Measurements from ENCODE around the gene PHPT1.
A peak's percentile ranks its signal among the peaks of the same experiment; 100 is the strongest.
"Not testable (repeated sequence)": the region's sequence is repeated elsewhere in the genome, so short reads cannot be mapped to it uniquely, and the experiment has no call there.

The PHPT1 gene

GRCh38 chr9:136849038-136849959, at the start of gene PHPT1:
PHPT1 (plus strand) TSS chr9:136849409; CDS start chr9:136849431, 22 bp downstream.
- Mint-ChIP-seq H3K4me3 (peak within 1 kb of the TSS; percentile 94), H3K27ac (peak within 1 kb of the TSS; percentile 92), H3K9me3 (no peaks in the 10 kb centered on the region), H3K4me1 (peaks cover 17% of the 10 kb centered on the region), H3K36me3 (peaks cover 51% of the 10 kb centered on the region)
- DNase-seq (ENCODE audit: low spot score in 2 of 2) (peak; percentile 93 to 99), ATAC-seq (peak; percentile 89)

GRCh38 chr9:136799854-136800657, 49.2 kb upstream of the PHPT1 start:
- no peaks in the 10 kb centered on the region for H3K9me3 Mint-ChIP-seq
- ATAC-seq (peak; percentile 82), DNase-seq (ENCODE audit: low spot score in 2 of 2) (peak; percentile 60 to 82)
- peak overlapping the region; percentile 77 for H3K4me3 Mint-ChIP-seq
- H3K36me3 Mint-ChIP-seq: peaks cover 11% of the 10 kb centered on the region
- H3K27ac Mint-ChIP-seq: no peak overlapping the region
- peaks cover 26% of the 10 kb centered on the region for H3K4me1 Mint-ChIP-seq

GRCh38 chr9:136802321-136802720, 46.9 kb upstream of the PHPT1 start:
- Mint-ChIP-seq H3K9me3 (no peaks in the 10 kb centered on the region), H3K27ac (no peak overlapping the region), H3K4me1 (peaks cover 41% of the 10 kb centered on the region), H3K4me3 (no peak overlapping the region), H3K36me3 (peaks cover 16% of the 10 kb centered on the region)
- DNase-seq (ENCODE audit: low spot score in 2 of 2) (no peak), ATAC-seq (no peak)

- not testable (repeated sequence) for H3K27ac Mint-ChIP-seq; ATAC-seq; H3K9me3 Mint-ChIP-seq; DNase-seq (ENCODE audit: low spot score in 2 of 2); H3K4me3 Mint-ChIP-seq
- peaks cover 21% of the 10 kb centered on the region for H3K36me3 Mint-ChIP-seq
- peaks cover 42% of the 10 kb centered on the region for H3K4me1 Mint-ChIP-seq
Measured at GRCh38 chr9:136803009-136803550, 46.1 kb upstream of the PHPT1 start.

GRCh38 chr9:136803551-136804508, 45.4 kb upstream of the PHPT1 start:
- Mint-ChIP-seq H3K27ac (no peak overlapping the region), H3K36me3 (peaks cover 24% of the 10 kb centered on the region), H3K4me1 (peaks cover 44% of the 10 kb centered on the region), H3K9me3 (no peaks in the 10 kb centered on the region), H3K4me3 (no peak overlapping the region)
- DNase-seq (ENCODE audit: low spot score in 2 of 2): no peak
- no peak for ATAC-seq

DNA sequence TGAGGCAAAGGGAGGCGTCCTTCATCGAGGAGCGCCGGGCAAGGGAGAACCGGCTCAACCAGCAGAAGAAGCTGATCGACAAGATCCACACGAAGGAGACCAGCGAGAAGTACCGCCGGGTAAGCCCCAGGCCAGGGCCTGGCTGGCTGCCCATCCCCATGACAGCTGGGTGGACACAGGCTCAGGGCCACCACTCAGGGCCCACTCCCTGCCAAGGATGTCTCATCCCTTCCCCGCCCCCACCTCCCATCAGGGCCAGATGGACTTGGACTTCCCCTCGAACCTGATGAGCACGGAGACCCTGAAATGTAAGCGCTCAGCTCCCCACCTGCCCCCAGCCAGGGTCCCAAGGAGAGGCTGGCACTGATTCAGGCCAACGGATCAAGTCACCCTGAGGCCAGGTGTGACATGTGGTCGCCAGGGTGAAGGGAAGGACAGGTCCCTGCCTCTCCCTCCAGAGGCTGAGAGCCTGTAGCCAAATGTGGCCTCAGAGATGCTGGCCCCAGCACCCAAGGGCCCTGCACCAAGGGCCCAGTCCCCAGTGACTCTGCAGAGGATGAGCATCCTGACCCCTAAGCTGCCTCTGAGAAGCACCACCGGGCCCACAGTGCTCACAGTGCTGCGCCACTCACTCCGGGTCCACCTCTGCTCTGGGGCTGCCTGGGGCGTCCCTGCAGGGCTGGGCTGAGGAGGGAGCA, 44.6 kb upstream of the PHPT1 start:
- ATAC-seq: no peak
- Mint-ChIP-seq H3K4me1 (peaks cover 51% of the 10 kb centered on the region), H3K27ac (no peak overlapping the region), H3K36me3 (peaks cover 33% of the 10 kb centered on the region), H3K9me3 (no peaks in the 10 kb centered on the region), H3K4me3 (no peak overlapping the region)
- DNase-seq (ENCODE audit: low spot score in 2 of 2): no peak

DNA sequence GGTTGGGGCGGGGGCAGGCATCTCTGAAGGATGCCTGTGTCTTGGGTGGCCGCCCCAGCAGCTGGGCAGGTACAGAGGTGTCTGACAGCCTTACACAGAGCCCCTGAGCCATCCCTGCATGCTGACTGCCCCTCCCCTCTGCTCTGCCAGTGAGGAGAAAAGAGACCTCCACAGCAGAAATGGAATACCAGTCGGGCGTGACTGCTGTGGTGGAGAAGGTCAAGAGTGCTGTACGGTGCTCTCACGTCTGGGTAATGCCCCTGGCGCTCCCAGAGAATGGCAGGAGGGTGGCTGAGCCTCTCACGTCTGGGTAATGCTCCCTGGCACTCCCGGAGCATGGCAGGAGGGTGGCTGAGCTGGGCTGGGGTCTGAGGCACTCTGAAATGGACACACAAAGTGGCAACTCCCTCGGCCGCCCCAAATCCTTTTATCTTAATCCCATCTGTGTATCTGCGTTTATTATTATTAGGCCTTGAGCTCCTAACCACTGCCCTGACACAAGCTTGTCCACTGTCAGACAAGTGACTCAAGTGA, 43.9 kb upstream of the PHPT1 start:
- Mint-ChIP-seq H3K4me3 (peak overlapping the region; percentile 21), H3K27ac (no peak overlapping the region), H3K9me3 (no peaks in the 10 kb centered on the region), H3K36me3 (peaks cover 34% of the 10 kb centered on the region), H3K4me1 (peaks cover 53% of the 10 kb centered on the region)
- ATAC-seq (no peak), DNase-seq (ENCODE audit: low spot score in 2 of 2) (no peak)

DNA sequence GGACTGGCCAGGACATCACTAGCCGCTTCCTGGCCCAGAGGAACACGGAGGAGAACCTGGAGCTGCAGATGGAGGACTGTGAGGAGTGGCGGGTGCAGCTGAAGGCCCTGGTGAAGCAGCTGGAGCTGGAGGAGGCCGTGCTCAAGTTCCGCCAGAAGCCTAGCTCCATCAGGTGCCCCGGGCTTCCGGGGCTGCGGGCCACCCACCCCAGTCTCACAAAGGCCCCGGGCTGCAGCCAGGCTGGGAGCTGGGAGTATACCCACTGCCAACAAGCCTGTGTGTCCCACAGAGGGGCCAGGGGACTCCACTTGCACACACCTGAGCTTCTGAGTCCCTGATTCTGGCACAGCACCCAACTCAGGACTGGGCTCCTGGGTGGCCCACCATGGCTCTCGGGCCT, 43.1 kb upstream of the PHPT1 start:
- Mint-ChIP-seq H3K4me3 (peak overlapping the region; percentile 81), H3K27ac (no peak overlapping the region), H3K9me3 (no peaks in the 10 kb centered on the region), H3K36me3 (peaks cover 38% of the 10 kb centered on the region), H3K4me1 (peaks cover 50% of the 10 kb centered on the region)
- no peak for DNase-seq (ENCODE audit: low spot score in 2 of 2)
- no peak for ATAC-seq

DNA sequence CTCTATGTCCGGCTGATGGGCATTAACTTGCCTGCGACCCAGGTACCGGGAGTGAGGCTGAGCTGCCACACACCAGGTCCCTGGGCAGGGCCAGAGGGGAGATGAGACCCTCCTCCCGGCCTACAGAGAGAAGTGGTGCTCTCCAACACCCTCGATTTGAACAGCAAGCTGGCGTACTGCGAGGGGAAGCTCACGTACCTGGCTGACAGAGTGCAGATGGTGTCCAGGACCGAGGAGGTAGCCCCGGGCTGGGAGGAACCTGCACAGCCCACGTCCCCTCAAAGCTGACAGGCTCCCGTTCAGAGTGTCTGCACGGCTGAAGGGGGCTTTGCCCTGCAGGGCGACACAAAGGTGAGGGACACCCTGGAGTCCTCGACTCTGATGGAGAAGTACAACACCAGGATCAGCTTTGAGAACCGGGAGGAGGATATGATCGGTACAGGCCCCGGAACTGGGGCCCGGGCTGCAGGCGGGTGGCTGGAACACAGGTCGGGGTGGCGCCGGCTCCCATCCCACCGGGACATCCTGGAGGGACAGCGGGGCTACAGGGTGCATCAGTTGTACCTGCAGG, 42.5 kb upstream of the PHPT1 start:
- DNase-seq (ENCODE audit: low spot score in 2 of 2) (peak in 1 of 2 donors; percentile 53), ATAC-seq (no peak)
- H3K9me3 Mint-ChIP-seq: no peaks in the 10 kb centered on the region
- peaks cover 45% of the 10 kb centered on the region for H3K36me3 Mint-ChIP-seq
- H3K27ac Mint-ChIP-seq: peak overlapping the region; percentile 88
- H3K4me3 Mint-ChIP-seq: peak overlapping the region; percentile 81
- peaks cover 48% of the 10 kb centered on the region for H3K4me1 Mint-ChIP-seq

GRCh38 chr9:136807281-136808074, 41.7 kb upstream of the PHPT1 start, which contains the start of gene RABL6:
RABL6 (plus strand) TSS chr9:136807948; CDS start chr9:136808197, 249 bp downstream.
- peak; percentile 92 for ATAC-seq

GRCh38 chr9:136808075-136808805, 41.0 kb upstream of the PHPT1 start:
- H3K36me3 Mint-ChIP-seq: peaks cover 57% of the 10 kb centered on the region
- H3K9me3 Mint-ChIP-seq: no peaks in the 10 kb centered on the region
- peaks cover 57% of the 10 kb centered on the region for H3K4me1 Mint-ChIP-seq
- ATAC-seq: peak; percentile 51
- peak; percentile 32 to 75 for DNase-seq (ENCODE audit: low spot score in 2 of 2)
- H3K4me3 Mint-ChIP-seq: peak overlapping the region; percentile 81
- peak overlapping the region; percentile 79 for H3K27ac Mint-ChIP-seq

More at GRCh38 chr9:136807281-136808074, 41.7 kb upstream of the PHPT1 start, which contains the start of gene RABL6:
- Mint-ChIP-seq H3K4me1 (peaks cover 49% of the 10 kb centered on the region), H3K9me3 (no peaks in the 10 kb centered on the region), H3K4me3 (peak within 1 kb of the TSS; percentile 81), H3K36me3 (peaks cover 49% of the 10 kb centered on the region), H3K27ac (peak within 1 kb of the TSS; percentile 88)
- peak; percentile 86 to 93 for DNase-seq (ENCODE audit: low spot score in 2 of 2)

- peaks cover 58% of the 10 kb centered on the region for H3K36me3 Mint-ChIP-seq
Measured at GRCh38 chr9:136808806-136809158, 40.4 kb upstream of the PHPT1 start.

More at GRCh38 chr9:136808806-136809158, 40.4 kb upstream of the PHPT1 start:
- Mint-ChIP-seq H3K4me3 (peak overlapping the region; percentile 81), H3K9me3 (no peaks in the 10 kb centered on the region), H3K27ac (peak overlapping the region; percentile 79), H3K4me1 (peaks cover 57% of the 10 kb centered on the region)
- ATAC-seq: no peak
- no peak for DNase-seq (ENCODE audit: low spot score in 2 of 2)
